Measurements from ENCODE around the gene AMIGO1. TPM values are rescaled to one million over a fixed set of nuclear protein-coding genes. Genes with fewer than 3 reads are reported as not detected.
"Not testable (repeated sequence)": the region's sequence is repeated elsewhere in the genome, so short reads cannot be mapped to it uniquely, and the experiment has no call there.

Gene AMIGO1
- total RNA-seq, 1 experiment from 2014 or later = 1.2 TPM

GRCh38 chr1:109485001-109485400 lies 24.5 kb downstream of the AMIGO1 start:
- DNase-seq (ENCODE audit: extremely low read depth, low read depth) = no peak

DNA sequence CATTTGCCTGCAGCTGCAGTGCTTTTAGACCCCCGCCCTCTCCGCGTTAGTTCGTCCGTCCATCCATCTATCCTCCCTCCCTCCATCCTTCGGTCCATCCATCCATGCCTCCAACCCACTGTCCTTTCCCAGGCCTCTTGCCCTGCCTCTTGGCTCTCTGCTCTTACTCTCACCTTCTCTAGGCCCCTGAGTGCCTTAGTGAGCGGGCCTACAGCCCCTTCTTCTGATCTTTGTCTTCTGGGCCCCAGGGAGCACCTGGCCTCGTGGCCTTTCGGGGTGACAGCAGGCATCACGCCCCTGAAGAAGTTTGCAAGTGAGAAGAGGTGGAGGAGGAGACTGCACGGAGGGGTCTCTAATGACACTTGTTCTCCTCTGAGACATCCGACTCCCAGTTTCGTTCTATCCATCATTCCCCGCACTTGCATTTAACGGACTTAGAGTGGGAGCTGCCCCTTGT lies 25.0 kb downstream of the AMIGO1 start:
- no peak for DNase-seq (ENCODE audit: extremely low read depth, low read depth)

- peak; percentile 85 for DNase-seq (ENCODE audit: extremely low read depth, low read depth)
Observed at GRCh38 chr1:109483672-109484518, 25.6 kb downstream of the AMIGO1 start, which contains the start of gene ATXN7L2. ATXN7L2 (plus strand) TSS chr1:109483905; CDS start chr1:109483954, 49 bp downstream.

GRCh38 chr1:109482791-109483671 lies 26.5 kb downstream of the AMIGO1 start:
- no peak for DNase-seq (ENCODE audit: extremely low read depth, low read depth)

- no peak for DNase-seq (ENCODE audit: extremely low read depth, low read depth)
Observed at GRCh38 chr1:109482242-109482641, 27.3 kb downstream of the AMIGO1 start.

GRCh38 chr1:109481646-109482045 lies 27.9 kb downstream of the AMIGO1 start:
- DNase-seq (ENCODE audit: extremely low read depth, low read depth) = no peak

DNA sequence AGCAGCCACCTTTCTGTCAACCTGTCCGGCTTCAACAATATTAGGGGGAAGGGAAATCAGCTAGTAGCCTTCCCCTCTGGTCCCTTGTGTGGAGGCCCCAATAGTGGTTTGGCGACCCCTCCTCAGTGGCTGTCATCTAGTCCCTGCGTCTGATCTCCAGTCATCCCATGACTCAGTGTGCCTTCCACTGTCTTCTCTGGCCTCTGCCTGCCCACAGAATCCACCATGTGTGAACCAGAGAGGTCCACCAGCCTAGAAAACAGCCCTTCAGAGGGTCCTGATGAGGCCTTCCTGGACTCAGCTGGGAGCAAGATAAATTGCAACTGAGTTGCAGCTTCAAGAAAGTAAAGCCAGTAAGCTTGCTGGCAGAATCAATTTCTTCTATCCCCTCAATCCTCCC lies 29.6 kb downstream of the AMIGO1 start:
- no peak for DNase-seq (ENCODE audit: extremely low read depth, low read depth)

DNA sequence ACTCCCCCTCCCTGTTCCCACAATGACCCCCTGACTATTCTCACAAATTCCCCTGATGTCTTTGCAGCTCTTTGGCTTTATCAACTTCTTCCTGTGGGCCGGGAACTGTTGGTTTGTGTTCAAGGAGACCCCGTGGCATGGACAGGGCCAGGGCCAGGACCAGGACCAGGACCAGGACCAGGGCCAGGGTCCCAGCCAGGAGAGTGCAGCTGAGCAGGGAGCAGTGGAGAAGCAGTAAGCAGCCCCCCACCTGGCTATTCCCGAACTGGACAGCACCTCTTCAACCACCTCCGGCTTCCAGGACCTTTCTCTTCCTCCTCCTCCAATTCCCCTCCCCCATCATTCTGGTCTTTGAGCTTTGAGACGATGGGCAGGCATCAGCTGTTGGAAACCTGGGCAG lies 30.2 kb downstream of the AMIGO1 start:
- DNase-seq (ENCODE audit: extremely low read depth, low read depth) = no peak

GRCh38 chr1:109478806-109479205 lies 30.7 kb downstream of the AMIGO1 start:
- no peak for DNase-seq (ENCODE audit: extremely low read depth, low read depth)

GRCh38 chr1:109477821-109478220 lies 31.7 kb downstream of the AMIGO1 start:
- no peak for DNase-seq (ENCODE audit: extremely low read depth, low read depth)

GRCh38 chr1:109476825-109477224 lies 32.7 kb downstream of the AMIGO1 start:
- no peak for DNase-seq (ENCODE audit: extremely low read depth, low read depth)

GRCh38 chr1:109475261-109475660 lies 34.3 kb downstream of the AMIGO1 start:
- DNase-seq (ENCODE audit: extremely low read depth, low read depth) = no peak

GRCh38 chr1:109474697-109475096 lies 34.8 kb downstream of the AMIGO1 start:
- DNase-seq (ENCODE audit: extremely low read depth, low read depth) = no peak

DNA sequence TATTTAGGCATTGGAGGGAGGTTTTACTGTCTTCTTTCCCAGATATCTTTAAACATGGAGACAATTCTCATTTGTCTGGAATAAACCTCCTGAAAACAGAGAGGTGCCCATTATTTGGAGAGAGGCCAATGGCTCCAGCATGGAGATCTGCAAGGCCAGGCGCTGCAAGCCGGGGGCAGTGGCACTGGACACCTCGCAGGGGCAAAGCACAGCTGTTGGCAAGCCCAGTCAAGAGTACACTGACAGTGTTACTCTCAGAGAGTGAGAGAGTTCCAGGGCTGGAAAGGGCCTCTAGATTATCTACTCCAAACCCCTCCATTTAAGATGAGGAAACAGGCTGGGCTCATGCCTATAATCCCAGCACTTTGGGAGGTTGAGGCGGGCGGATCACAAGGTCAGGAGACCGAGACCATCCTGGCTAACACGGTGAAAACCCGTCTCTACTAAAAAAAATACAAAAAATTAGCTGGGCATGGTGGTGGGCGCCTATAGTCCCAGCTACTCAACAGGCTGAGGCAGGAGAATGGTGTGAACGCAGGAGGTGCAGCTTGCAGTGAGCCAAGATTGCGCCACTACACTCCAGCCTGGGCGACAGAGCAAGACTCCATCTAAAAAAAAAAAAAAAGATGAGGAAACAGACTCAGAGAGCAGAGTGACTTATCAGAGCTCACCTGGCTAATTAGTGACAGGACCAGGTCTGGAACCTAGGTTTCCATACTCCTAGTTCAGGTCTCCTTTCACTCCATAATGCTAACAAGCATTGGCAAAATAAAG lies 36.1 kb downstream of the AMIGO1 start:
- not testable (repeated sequence) for DNase-seq (ENCODE audit: extremely low read depth, low read depth)

DNA sequence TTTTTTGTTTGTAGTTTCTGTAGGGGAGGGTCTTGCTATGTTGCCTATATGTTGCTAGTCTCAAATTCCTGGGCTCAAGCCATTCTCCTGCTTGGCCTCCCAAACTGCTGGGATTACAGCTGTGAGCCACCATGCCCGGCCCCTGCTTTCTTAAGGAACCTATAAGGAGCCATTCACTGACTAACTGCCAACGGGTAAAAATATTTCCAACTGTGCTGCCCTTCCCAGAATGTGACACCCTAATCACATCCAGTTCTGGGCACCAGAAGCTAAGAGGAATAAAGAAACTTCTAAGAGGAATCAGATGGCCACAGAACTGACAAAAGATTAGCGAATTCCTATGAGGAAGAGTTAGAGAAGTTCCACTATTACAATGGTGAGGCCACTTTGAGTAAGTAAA lies 36.7 kb downstream of the AMIGO1 start:
- DNase-seq (ENCODE audit: extremely low read depth, low read depth) = no peak

DNA sequence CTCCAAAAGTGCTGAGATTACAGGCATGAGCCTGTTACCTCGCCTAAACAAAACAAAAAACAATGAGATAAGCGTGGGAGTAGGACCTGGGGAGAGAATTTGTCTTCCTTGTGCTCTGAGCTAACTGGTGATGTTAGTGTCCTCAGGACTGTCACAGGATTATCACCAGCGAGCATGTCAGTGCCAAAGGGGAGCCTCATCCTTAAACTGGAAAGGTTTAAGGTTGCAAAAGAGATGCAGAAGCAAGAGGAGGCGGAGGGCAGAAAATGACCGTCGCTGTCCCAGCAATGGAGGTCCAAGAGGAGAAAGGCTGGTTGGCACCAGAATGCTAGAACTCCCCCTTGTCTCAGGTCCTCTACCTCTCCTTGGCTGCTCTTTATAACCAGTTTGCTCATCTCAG lies 39.3 kb downstream of the AMIGO1 start:
- DNase-seq (ENCODE audit: extremely low read depth, low read depth) = no peak

DNA sequence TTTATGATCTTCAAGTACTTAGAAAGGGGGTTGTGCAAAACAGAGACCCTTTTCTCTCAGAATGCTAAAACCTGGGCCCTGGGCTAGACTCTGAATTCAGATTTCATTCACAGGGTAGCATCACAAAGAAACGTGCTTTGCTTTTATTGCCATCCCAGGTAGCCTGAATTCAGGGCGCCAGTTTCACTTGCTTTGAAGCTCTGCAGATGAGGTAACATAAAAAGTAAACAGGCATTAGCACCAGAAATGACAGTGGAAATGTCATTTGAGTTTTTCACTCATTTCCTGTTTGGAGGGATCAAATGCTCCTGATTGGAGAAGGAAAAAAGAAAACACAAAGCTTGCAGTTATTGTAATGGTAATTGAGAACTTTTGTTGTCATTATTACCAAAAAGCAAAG lies 40.6 kb downstream of the AMIGO1 start:
- no peak for DNase-seq (ENCODE audit: extremely low read depth, low read depth)

- no peak for DNase-seq (ENCODE audit: extremely low read depth, low read depth)
Observed at GRCh38 chr1:109468061-109468460, 41.5 kb downstream of the AMIGO1 start.

- DNase-seq (ENCODE audit: extremely low read depth, low read depth) = no peak
Observed at GRCh38 chr1:109467301-109467777, 42.2 kb downstream of the AMIGO1 start.

- no peak for DNase-seq (ENCODE audit: extremely low read depth, low read depth)
Observed at GRCh38 chr1:109466452-109467300, 42.9 kb downstream of the AMIGO1 start, which contains the start of gene SYPL2. SYPL2 (plus strand) TSS chr1:109466546; CDS start chr1:109466844, 298 bp downstream.
